Measurements from ENCODE around the gene HIVEP3. TPM values are rescaled to one million over a fixed set of nuclear protein-coding genes. Genes with fewer than 3 reads are reported as not detected.

The HIVEP3 gene
- total RNA-seq, 4 donors from 2014 or later = 3.2 to 11.0 (median 4.2) TPM

GRCh38 chr1:41461790-41462679 is 456.7 kb downstream of the HIVEP3 start:
- Histone ChIP-seq H3K36me3 (no peaks in the 10 kb centered on the region), H3K4me3 (no peak overlapping the region), H3K9me3 (no peaks in the 10 kb centered on the region), H3K27me3 (peaks cover 0 to 4% (median 0%) of the 10 kb centered on the region in 4 donors), H3K4me1 (peaks cover 4 to 33% (median 5%) of the 10 kb centered on the region in 3 donors), H3K27ac (no peak overlapping the region)
- TF ChIP-seq POLR2A (IDR thresholded peaks at IDR 0.05) (no peak), CTCF (IDR thresholded peaks at IDR 0.05) (no peak)
- intact Hi-C loops (cut with DNase I) = no loop called here
- no peak for DNase-seq
- WGBS, 2 donors = 53 to 66% methylated on average over 4 of the region's 4 CpGs

- WGBS, 2 donors = 82 to 87% methylated on average over 3 to 4 of the region's 10 CpGs
- no peaks in the 10 kb centered on the region for H3K36me3 ChIP-seq
Measured at GRCh38 chr1:41456847-41457540, 461.7 kb downstream of the HIVEP3 start.

More at GRCh38 chr1:41456847-41457540, 461.7 kb downstream of the HIVEP3 start:
- Histone ChIP-seq H3K4me1 (peaks cover 0 to 29% (median 0%) of the 10 kb centered on the region in 3 donors), H3K27me3 (peaks cover 0 to 4% (median 0%) of the 10 kb centered on the region in 4 donors), H3K4me3 (no peak overlapping the region), H3K27ac (no peak overlapping the region), H3K9me3 (no peaks in the 10 kb centered on the region)
- intact Hi-C loops (cut with DNase I) = no loop called here
- TF ChIP-seq POLR2A (IDR thresholded peaks at IDR 0.05) = no peak
- TF ChIP-seq CTCF (IDR thresholded peaks at IDR 0.05) = no peak
- DNase-seq = no peak

Small RNA genes lying within 50 kb of the gene (small RNA-seq; reads per million reads assigned to genes)
- 0 to 0.45 (median 0.29) reads per million in 4 donors for gene RNA5SP45

Other genes starting within 250 kb of the HIVEP3 start
- not detected for gene GUCA2B, start 234.5 kb upstream of the HIVEP3 start, total RNA-seq
- not detected for gene GUCA2A, start 245.8 kb upstream of the HIVEP3 start, total RNA-seq

Data from esophagus squamous epithelium (tissue), 5 donors.